Stomach smooth muscle (tissue), 2 donors: ENCODE results near the gene KLF5.

Experiments
- H3K27ac ChIP-seq: one replicate; pipeline ENCODE4 v1.7.0; 2013; ENCODE audit warnings: mild to moderate bottlenecking, low read length, inconsistent platforms
- H3K27me3 ChIP-seq, 2 donors: one replicate each; pipeline ENCODE4 v1.7.0; 2013; ENCODE audit warnings: low read length in 2 of 2; ENCODE audit not compliant: insufficient read depth in 2 of 2, control insufficient read depth in 1 of 2
- H3K36me3 ChIP-seq, 2 donors: one replicate each; pipeline ENCODE4 v1.7.0; 2013; ENCODE audit warnings: low read length in 2 of 2; ENCODE audit not compliant: control insufficient read depth in 2 of 2, insufficient read depth in 2 of 2
- H3K4me1 ChIP-seq: one replicate; pipeline ENCODE4 v1.7.0; 2013; ENCODE audit warnings: low read length; ENCODE audit not compliant: control insufficient read depth, insufficient read depth
- H3K4me3 ChIP-seq, 2 donors: one replicate each; pipeline ENCODE4 v1.7.0; 2013; ENCODE audit warnings: low read length in 2 of 2
- H3K9ac ChIP-seq, 2 donors: one replicate each; pipeline ENCODE4 v1.7.0; 2013; ENCODE audit warnings: low read length in 2 of 2, mild to moderate bottlenecking in 1 of 2
- H3K9me3 ChIP-seq, 2 donors: one replicate each; pipeline ENCODE4 v1.7.0; 2013; ENCODE audit warnings: low read length in 2 of 2; ENCODE audit not compliant: control insufficient read depth in 2 of 2
- donor health status: healthy.
- donor health status: Pancreatic carcinoma.

The KLF5 gene

GRCh38 chr13:73059460-73060250 is 850 bp downstream of the KLF5 start:
- H3K4me3 ChIP-seq = peak overlapping the region; percentile 78 to 86
- H3K36me3 ChIP-seq = peaks cover 0 to 2% of the 10 kb centered on the region in 2 donors
- H3K9me3 ChIP-seq = no peaks in the 10 kb centered on the region
- H3K27ac ChIP-seq = no peak overlapping the region
- peaks cover 0 to 9% of the 10 kb centered on the region in 2 donors for H3K27me3 ChIP-seq
- peak overlapping the region; percentile 39 to 48 for H3K9ac ChIP-seq
- H3K4me1 ChIP-seq = peaks cover 4% of the 10 kb centered on the region

GRCh38 chr13:73060251-73061160 is 1.7 kb downstream of the KLF5 start:
- Histone ChIP-seq H3K27ac (no peak overlapping the region), H3K9ac (peak overlapping the region; percentile 39 to 48)

DNA sequence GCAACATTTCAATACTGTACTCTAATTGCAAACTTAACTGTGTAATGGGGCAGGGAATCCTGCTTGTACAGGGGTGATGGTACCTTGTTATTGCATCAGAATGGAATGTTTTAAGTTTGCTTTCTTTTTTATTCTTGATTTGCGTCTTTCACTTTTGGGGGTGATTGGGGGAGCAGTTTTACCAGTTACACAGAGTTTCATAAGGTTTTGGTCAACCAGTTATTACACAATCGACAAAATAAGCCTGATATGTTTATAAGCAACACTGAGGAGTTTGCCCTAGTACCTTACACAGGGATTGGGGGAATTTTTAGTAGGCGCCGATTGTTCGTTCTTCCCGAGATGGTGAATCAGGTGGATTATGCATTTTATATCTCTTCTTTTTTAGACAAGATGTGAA is 2.7 kb downstream of the KLF5 start:
- Histone ChIP-seq H3K27ac (no peak overlapping the region), H3K9ac (no peak overlapping the region), H3K4me3 (no peak overlapping the region)

More at GRCh38 chr13:73060251-73061160, 1.7 kb downstream of the KLF5 start:
- H3K4me1 ChIP-seq = peaks cover 4% of the 10 kb centered on the region
- peaks cover 0 to 9% of the 10 kb centered on the region in 2 donors for H3K27me3 ChIP-seq
- H3K4me3 ChIP-seq = peak overlapping the region; percentile 78 to 86
- H3K9me3 ChIP-seq = no peaks in the 10 kb centered on the region
- peaks cover 0 to 2% of the 10 kb centered on the region in 2 donors for H3K36me3 ChIP-seq

DNA sequence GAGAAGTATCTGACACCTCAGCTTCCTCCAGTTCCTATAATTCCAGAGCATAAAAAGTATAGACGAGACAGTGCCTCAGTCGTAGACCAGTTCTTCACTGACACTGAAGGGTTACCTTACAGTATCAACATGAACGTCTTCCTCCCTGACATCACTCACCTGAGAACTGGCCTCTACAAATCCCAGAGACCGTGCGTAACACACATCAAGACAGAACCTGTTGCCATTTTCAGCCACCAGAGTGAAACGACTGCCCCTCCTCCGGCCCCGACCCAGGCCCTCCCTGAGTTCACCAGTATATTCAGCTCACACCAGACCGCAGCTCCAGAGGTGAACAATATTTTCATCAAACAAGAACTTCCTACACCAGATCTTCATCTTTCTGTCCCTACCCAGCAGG is 3.1 kb downstream of the KLF5 start:
- Histone ChIP-seq H3K4me1 (peaks cover 4% of the 10 kb centered on the region), H3K36me3 (peaks cover 0 to 2% of the 10 kb centered on the region in 2 donors), H3K4me3 (no peak overlapping the region), H3K27me3 (no peaks in the 10 kb centered on the region), H3K27ac (no peak overlapping the region), H3K9me3 (no peaks in the 10 kb centered on the region), H3K9ac (no peak overlapping the region)

More for the DNA sequence above, 2.7 kb downstream of the KLF5 start:
- peaks cover 4% of the 10 kb centered on the region for H3K4me1 ChIP-seq
- H3K36me3 ChIP-seq = peaks cover 0 to 2% of the 10 kb centered on the region in 2 donors
- H3K27me3 ChIP-seq = peaks cover 0 to 1% of the 10 kb centered on the region in 2 donors
- H3K9me3 ChIP-seq = no peaks in the 10 kb centered on the region

DNA sequence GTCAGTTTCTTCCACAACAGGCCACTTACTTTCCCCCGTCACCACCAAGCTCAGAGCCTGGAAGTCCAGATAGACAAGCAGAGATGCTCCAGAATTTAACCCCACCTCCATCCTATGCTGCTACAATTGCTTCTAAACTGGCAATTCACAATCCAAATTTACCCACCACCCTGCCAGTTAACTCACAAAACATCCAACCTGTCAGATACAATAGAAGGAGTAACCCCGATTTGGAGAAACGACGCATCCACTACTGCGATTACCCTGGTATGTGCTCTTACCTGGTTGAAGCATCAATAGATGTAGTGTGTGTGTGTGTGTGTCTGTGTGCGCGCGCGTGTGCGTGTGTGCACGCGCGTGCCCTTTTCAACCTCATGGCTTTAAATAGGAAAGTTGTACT is 3.7 kb downstream of the KLF5 start:
- Histone ChIP-seq H3K27ac (no peak overlapping the region), H3K9me3 (no peaks in the 10 kb centered on the region), H3K9ac (no peak overlapping the region), H3K4me3 (no peak overlapping the region), H3K4me1 (peaks cover 4% of the 10 kb centered on the region), H3K27me3 (no peaks in the 10 kb centered on the region), H3K36me3 (peaks cover 0 to 2% of the 10 kb centered on the region in 2 donors)

DNA sequence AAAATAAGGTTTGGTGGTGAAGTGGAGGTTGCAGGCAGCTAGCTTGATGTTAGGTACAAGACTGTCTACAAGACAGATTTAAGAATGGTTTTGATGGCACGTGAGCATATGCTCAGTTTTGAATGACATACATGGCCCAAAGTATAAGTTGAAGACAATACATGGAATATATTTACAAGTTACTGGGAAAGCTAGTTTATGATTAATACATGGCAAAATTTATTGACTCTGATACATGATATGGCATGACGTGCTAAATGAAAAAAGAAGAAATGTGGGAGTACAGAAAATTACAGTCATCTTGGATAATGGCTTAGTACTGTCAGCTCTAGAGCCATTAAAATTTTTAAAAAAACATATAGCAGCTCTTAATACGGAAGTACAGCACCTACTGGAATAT is 4.4 kb downstream of the KLF5 start:
- H3K27ac ChIP-seq = no peak overlapping the region
- H3K27me3 ChIP-seq = no peaks in the 10 kb centered on the region
- peaks cover 3% of the 10 kb centered on the region for H3K4me1 ChIP-seq
- H3K9ac ChIP-seq = no peak overlapping the region
- H3K36me3 ChIP-seq = peaks cover 0 to 2% of the 10 kb centered on the region in 2 donors
- H3K4me3 ChIP-seq = no peak overlapping the region
- no peaks in the 10 kb centered on the region for H3K9me3 ChIP-seq

- H3K27ac ChIP-seq = no peak overlapping the region
- no peak overlapping the region for H3K4me3 ChIP-seq
- H3K27me3 ChIP-seq = no peaks in the 10 kb centered on the region
- H3K9ac ChIP-seq = no peak overlapping the region
- H3K4me1 ChIP-seq = no peaks in the 10 kb centered on the region
- H3K9me3 ChIP-seq = no peaks in the 10 kb centered on the region
- peaks cover 0 to 2% of the 10 kb centered on the region in 2 donors for H3K36me3 ChIP-seq
Observed at GRCh38 chr13:73065036-73065435, 6.2 kb downstream of the KLF5 start.

DNA sequence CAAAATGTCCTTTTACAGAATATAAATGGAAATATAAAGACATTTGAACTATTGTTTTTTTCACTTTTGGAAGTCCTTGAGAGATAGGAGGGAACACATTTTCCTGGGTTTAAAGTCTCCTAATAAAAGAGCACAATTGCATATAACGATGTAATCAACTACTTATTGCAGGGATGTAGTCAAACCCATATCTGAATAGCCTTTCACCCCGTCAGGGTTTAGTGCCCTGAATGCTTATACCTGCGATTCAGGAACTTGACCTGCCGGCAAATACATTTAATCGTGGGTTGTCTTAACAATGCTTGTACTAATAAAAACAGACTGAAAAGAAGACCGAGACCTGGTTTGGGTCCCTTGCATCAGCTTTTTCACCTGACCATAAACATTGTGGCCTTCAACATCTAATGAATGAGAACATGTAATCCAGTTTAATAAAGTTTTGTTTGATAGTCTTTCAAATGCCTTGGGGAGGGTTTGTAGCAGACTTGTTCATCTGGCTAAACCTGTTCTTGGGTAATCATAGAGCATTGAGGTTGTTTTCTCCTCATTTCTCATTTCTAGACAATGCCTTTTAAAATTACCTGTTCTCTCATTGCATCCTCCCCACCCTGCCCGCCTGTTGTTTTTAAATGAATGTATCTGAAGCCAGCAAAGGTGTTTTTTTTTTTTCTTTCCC is 7.0 kb downstream of the KLF5 start:
- Histone ChIP-seq H3K9ac (no peak overlapping the region), H3K36me3 (peaks cover 0 to 2% of the 10 kb centered on the region in 2 donors), H3K4me1 (no peaks in the 10 kb centered on the region), H3K27ac (no peak overlapping the region), H3K27me3 (no peaks in the 10 kb centered on the region), H3K9me3 (no peaks in the 10 kb centered on the region), H3K4me3 (no peak overlapping the region)

DNA sequence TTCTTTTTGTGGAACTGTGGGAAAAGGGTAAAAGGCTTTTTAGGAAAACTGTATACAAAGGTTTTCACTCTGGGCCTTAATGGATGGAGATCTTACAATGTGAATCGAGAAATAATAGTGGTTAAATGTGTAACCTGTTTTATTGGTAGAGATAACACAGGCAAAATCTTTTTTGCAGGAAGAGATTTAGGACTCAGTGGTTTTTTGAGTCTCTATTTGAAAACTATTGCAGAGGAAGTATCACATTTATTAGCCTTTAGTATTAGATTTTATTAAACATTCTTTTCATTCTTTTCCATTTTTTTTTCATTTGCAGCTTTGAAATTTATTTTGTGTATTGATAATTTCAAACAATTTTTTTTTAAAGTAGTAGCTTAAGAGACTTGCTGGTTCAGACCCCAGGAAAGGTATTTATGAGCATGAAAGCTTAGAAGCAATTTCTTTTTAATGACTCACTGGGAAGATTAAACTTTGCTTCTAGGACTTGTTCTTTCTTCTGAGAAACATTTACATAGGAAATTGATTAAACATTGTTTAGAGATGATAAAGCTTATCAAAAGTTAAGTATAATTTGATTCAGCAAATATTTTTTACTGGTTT is 10.5 kb downstream of the KLF5 start:
- peaks cover 0 to under 1% of the 10 kb centered on the region in 2 donors for H3K36me3 ChIP-seq
- no peaks in the 10 kb centered on the region for H3K9me3 ChIP-seq
- H3K4me1 ChIP-seq = no peaks in the 10 kb centered on the region
- H3K9ac ChIP-seq = no peak overlapping the region
- H3K27me3 ChIP-seq = no peaks in the 10 kb centered on the region
- H3K4me3 ChIP-seq = no peak overlapping the region
- H3K27ac ChIP-seq = no peak overlapping the region

DNA sequence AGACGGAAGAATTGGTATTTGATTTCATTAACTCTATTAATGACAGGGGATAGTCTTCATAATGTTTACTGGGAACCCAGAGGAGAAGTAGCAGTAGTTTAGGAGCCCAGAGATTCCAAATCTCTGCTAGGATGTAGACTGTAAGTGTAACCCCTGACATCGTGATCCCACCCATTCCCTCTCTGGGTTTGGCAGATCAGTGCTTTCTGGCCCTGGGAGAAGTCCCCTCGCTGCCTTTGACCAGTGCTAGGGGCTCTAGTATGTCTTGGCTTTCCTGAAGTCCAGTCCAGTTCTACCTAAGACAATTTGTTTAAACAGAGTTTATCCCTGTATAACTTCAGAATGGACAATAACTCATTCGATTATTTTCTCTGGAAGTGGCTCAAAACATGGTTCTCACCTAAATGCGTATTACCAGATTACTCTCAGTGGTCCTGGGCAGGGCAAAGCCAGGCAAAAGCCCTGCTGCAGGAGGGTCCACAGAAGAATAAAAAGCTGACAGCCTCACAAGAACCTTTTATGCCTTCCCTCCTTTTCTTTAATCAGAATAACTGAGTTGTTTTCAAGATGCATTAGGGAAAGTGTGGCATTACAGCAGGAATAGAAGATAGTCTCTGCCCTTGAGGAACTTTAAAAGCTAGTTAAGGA is 11.8 kb downstream of the KLF5 start:
- no peak overlapping the region for H3K9ac ChIP-seq
- H3K4me1 ChIP-seq = no peaks in the 10 kb centered on the region
- no peak overlapping the region for H3K27ac ChIP-seq

More for the DNA sequence above, 11.8 kb downstream of the KLF5 start:
- no peaks in the 10 kb centered on the region for H3K27me3 ChIP-seq
- no peaks in the 10 kb centered on the region for H3K36me3 ChIP-seq
- H3K4me3 ChIP-seq = no peak overlapping the region
- H3K9me3 ChIP-seq = no peaks in the 10 kb centered on the region
